IPS DF 4.7 (cell line): ENCODE measurements around the gene MARF1.
"Not testable (repeated sequence)": the region's sequence is repeated elsewhere in the genome, so short reads cannot be mapped to it uniquely, and the experiment has no call there.

Experiments
- DNase-seq: peaks from one replicate; pipeline ENCODE4 v3.0.0-alpha.2; 2013; ENCODE audit warnings: low spot score; ENCODE audit errors: extremely low read depth

The MARF1 gene

DNA sequence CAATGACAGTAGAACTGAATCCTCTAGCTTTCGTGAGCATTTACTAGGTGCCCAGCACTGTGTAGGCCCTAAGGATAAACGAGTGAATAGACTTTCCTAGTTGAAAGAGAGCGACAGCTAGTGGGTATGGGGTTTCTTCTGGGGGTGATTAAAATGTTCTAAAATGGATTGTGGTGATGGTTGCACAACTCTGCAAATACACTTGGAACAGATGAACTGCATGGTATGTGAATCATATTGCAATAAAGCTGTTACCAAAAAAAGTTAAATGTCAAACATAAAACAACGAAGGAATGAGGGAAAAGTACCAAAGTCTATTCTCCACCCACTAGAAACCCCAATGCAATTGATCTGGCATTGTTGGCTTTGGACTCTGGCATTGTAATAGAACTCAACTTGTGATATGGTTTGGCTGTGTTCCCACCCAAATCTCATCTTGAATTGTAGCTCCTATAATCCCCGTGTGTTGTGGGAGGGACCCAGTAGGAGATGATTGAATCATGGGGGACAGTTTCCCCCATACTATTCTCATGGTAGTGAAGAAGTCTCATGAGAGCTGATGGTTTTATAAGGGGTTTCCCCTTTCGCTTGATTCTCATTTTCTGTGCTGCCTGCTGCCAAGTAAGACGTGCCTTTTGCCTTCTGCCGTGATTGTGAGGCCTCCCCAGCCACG is 70.5 kb downstream of the MARF1 start:
- no peak for DNase-seq

DNA sequence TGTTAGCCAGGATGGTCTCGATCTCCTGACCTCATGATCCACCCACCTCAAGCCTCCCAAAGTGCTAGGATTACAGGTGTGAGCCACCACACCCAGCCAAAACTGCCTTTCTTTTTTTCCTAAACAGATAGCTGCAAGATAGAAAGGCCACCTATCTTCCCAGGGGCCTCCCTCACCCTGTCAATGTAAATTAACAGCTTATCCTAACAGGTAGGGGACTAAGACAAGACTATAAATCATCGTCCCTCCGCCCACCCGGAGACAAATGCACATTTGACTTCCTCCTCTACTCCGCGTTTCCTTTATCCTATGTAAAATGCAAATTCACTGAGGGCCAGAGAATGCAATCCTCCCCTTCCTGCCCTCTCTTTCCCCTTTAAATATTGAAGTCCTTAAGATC is 71.4 kb downstream of the MARF1 start:
- no peak for DNase-seq

DNA sequence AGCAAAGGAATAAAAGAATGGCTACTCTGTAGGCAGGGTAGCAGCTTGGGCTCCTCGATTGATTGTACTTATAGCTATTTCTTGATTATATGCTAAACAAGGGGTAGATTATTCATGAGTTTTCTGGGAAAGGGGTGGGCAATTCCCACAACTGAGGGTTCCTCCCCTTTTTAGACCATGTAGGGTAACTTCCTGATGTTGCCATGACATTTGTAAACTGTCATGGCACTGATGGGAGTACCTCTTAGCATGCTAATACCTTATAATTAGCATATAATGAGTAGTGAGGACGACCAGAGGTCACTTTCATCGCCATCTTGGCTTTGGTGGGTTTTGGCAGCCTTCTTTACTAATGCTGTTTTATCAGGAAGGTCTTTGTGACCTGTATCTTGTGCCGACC is 72.3 kb downstream of the MARF1 start:
- not testable (repeated sequence) for DNase-seq

DNA sequence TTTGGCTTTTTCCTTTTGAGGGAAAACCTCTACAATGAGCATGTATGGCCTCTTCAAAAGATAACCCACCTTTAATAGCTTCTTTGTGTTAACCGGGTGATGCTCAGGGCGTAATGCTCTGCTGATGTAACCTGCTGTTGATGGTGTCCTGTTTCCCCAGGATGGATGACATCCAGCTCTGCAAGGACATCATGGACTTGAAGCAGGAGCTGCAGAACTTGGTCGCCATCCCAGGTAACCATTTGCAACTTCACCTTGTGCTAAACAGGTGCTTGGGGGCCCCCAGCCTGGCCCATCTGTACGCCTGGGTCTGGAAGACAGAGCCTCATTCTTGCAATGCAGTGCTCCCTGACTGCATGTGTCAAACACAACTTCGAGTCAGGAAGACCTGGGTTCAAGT is 75.1 kb downstream of the MARF1 start:
- DNase-seq: no peak

DNA sequence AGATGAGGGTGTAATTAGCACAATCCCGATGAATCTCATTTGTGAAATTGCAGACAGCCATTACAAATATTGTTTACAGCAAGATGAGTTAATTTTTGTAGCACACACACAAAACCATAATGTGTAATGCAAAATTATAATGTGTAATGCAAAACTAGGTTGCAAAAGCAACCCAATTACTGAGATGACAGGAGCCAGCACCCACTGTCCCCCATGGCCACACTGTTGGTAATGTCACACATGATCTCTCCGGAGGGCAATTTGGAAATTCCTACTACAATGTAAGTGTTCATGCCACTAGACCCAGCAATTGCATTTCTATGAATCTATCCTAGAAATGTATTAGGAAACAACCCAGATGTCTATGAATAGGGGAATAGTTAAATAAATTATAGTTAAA is 76.9 kb downstream of the MARF1 start:
- DNase-seq: no peak

DNA sequence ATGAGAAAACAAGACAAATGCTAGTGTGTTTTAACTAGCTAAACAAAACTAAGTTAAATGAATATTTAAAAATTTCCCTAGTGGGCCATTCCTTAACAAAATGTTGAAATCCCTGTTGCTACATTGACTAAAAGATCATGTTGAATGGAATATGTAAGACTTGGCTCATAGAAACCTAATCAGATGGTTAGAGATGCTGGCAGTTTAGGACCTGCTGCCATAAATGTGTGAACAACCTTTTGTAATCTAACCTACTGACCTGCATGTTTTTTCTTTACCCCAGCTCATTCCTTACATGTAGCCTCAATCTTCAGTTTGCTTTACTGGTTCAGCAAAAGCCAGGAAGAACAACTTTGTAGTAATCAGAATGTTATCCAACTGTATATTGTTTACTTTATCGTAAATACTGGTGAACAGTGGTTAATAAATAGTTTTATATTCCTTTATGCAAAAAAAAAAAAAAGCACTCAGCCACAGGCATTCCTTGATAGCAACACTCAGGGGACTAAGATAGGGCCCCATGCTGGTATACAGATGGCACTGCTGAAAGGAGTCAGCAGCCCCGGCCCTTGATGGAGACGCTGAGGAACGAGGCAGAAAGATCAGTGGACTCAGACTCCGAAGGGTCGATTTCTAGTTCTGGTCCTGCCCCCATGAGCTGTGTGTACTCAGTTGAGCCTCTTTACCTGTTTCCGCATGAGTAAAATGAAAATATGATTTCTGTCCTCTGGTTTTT is 78.2 kb downstream of the MARF1 start:
- no peak for DNase-seq

DNA sequence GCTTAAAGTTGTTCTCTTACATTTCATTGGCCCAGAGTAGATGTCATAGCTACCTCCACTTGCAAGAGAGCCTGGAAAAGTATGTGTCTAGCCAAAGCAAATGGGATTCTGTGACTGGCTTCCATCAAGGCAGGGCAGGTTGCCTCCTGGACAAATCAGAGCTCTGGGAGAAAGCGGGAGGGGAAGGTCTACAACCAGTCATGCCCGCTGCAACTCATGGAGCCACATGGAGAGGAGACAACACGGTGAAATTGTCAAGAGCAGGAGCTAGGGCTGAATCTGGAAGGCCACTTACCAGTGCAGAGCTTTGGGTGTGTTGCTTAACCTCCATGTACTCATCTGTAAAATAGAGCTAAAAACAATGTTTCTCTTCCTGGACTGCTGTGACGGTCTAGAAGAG is 83.8 kb downstream of the MARF1 start:
- DNase-seq: no peak

DNA sequence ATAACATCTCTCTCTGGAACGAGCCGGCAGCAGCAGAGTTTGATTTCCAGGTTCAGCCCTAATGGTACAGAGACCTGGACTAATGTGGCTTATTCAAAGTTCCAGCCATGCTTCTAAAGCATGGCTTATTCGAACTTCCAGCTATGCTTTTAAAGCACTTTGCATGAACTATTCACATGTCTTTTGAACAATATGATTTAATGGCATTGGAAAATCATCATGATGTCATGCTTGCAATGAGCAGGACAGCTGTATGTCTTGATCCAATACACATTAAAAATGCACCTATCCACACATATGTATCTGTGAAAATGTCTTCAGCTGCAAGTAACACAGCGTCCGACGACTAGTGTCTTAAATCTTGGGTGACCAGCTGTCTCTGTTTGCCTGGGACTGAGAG is 85.7 kb downstream of the MARF1 start:
- DNase-seq: no peak

DNA sequence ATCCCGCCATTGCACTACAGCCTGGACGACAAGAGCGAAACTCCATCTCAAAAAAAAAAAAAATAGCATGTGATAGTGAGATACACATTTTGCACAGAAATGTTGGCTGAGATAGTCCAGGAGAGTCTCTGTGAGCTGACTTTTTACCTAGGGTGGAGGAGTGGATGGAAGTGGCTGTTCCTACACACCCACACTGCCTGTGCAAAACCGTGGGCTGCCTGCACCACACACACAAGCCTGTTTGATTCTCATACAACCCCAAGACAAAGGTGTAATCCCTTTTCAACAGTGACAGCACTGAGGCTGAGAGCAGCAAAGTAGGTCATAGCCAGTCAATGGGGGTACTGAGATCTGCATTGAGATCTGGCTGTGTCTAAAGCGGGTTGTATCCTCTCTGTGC is 86.8 kb downstream of the MARF1 start:
- DNase-seq: no peak

DNA sequence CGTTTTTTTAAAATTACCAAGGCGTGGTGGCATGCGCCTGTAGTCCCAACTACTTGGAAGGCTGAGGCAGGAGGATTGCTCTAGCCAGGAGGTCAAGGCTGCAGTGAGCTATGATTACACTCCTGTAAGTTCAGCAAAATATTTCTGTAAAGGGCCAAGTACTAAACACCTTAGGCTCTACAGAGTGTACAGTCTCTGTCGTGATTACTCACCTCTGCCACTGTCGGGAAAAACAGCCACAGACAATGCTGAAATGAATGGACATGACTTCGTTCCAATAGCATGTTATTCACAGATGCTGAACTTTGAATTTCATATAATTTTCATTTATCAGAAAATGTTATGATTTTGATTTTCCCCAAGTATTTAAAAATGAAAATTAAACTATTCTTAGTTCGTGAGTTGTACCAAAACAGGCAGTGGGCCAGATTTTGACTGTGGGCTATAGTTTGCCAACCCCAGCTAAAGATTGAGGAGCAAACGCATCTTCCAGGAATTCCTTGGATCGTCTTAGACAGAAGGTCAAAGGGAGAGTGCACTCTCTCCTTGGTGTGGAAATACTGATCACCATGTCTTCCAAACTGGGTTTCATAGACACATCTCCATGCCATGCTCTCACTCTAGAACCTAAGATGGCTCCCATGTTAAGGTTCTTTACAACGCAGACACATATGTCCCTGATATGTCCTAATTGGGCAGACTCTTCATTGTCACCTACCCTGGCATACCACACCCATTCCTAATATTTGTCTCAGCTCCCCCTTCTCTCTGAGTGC is 89.5 kb downstream of the MARF1 start:
- DNase-seq: no peak

DNA sequence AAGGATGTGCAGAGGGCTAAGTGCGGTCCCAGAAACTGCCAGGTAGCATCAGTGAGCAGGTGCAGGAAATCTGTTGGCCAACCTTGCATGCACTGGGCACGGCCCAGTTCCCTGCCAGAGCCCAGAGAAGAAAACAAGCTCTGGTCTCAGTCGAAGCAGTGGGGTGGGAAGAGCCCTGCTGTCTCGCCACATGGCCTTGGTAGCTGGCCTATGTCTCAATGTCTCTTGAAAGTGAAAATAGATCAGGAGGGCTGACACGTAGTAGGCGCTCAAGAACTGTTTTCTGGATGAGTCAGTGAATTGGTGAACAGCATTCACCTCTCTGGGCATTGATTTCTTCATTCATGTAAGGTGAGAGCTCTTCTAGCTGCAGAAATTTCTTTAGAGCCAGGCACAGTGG is 90.4 kb downstream of the MARF1 start:
- DNase-seq: no peak

DNA sequence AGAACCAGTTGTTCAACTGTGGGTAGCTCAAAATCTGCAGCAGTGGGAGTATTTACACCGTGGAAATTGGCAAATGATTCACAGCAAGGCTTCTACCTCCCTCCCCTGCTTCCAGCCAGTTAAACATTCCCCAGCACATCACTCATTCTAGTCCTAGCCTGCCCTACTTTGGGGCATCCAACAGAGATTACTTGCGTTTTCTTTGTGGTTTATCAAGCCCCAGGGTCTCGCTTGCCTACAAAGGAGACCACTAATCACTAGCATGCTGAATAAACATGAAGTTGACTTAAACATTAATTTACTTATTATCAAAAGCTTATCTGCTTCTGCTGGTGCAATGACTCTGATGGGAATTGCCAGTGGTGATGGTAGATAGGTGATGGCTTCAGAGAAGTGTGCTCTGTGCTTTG is 94.5 kb downstream of the MARF1 start:
- DNase-seq: no peak

DNA sequence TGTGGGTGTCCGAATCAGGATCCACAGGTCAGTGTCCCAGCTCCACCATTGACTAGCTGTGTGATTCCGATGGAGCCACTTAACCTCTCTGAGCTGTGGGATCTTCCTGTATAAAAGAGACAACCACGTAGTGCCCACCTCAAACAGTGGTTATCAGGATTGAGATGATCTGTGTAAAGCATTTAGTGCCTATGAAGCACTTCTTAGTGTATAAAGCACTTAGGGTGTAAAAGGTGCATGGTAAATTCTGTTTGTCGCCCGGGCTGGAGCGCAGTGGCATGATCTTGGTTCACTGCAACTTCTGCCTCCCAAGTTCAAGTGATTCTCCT is 95.2 kb downstream of the MARF1 start:
- DNase-seq: no peak

DNA sequence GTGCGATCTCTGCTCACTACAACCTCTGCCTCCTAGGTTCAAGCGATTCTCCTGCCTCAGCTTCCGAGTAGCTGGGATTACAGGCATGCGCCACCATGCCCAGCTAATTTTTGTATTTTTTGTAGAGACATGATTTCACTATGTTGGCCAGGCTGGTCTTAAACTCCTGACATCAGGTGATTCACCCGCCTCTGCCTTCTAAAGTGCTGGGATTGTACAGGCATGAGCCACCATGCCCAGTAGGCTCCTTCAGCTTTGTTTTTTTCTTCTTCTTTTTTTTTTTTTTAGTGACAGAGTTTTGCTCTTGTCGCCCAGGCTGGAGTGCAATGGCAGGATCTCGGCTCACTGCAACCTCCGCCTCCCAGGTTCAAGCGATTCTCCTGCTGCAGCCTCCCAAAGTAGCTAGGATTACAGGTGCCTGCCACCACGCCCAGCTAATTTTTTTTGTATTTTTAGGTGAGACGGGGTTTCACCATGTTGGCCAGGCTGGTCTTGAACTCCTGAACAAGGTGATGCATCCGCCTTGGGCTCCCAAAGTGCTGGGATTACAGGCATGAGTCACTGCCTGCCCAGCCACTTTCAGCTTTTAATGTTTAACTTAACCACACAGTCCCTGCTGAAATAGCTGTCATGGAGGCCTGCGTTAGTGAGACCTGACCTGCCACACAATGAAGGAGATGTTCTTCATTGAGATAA is 95.7 kb downstream of the MARF1 start:
- not testable (repeated sequence) for DNase-seq

DNA sequence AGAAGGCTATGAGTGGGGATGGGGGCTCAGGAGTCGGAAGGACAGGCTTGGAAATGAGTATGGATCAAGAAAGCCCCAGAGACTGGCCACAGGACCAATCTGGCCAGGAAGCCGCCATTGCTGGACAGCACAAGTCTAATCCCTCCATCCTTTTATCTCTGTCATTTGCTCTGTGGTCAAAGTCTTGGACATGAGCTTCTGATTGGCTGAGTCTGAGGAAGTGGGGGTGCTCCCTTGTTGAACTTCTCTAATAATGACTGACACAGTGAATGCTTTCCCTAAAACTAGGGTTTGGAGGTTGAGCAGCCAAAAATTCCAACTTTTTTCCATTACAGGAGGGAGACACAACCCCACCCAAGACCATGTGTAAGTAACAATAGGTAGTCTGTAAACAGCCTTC is 97.4 kb downstream of the MARF1 start:
- no peak for DNase-seq

DNA sequence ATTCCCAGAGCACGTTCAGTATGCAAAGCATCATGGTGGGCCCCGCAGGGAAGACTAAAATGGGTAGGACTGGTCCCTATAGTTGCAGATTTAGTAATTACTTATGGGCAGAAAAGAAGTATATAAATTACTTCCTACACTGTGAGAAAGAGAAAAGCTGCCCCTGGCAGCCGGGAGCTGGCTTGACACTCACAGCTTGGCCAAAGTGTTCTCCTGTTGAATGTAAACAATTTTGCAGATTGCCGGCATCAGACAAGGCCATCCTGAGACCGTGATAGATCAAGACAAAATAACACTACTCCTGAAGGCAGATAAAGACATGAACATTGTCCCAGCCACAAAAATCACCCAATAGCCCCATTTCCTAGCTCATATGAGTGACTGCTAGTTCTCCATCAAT is 98.5 kb downstream of the MARF1 start:
- DNase-seq: no peak
